ENCODE measurements around the gene TAS2R14.

TAS2R14 gene

DNA sequence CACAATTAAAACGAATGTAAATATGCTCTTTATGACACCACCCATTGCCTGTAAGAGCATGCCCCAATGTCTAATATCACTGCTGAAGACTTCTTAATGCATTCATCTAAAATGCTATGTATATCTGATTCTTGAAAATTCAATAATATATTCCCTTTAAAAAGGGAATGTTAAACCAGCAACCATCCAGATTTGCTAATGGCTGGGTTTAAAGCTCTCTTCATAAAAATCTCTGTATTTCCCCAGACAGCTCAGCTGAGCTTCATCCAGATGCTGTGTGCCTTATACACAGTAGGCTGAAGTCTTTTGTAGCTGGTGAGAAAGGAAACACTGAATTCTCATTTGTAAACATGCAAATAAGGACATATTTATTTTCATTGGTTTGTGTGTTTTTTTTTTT is at the start of gene TAS2R14:
TAS2R14 (minus strand) TSS at position 101 of the 400 bp plus-strand sequence; CDS start at position 45, 56 bp downstream.
- H3F3A ChIP-seq (ENCODE audit: insufficient read depth) = no peaks in the 10 kb centered on the region
- no peak within 1 kb of the TSS for H3K27ac ChIP-seq (ENCODE audit: low read depth, low read length)
- H3K9me2 ChIP-seq (replicated peaks; ENCODE audit: insufficient read depth, low read length) = no peaks in the 10 kb centered on the region
- no peak within 1 kb of the TSS for H3K4me3 ChIP-seq (ENCODE audit: insufficient read depth, low read length, poor library complexity, severe bottlenecking)
- no peak within 1 kb of the TSS for H3K9ac ChIP-seq (ENCODE audit: low read length)
- H3K27me3 ChIP-seq (ENCODE audit: low read length) = no peaks in the 10 kb centered on the region
- H3K79me2 ChIP-seq (ENCODE audit: insufficient read depth, low read length) = no peaks in the 10 kb centered on the region
- no peaks in the 10 kb centered on the region for H3K9me3 ChIP-seq (ENCODE audit: insufficient read depth, low read length)
- no peak within 1 kb of the TSS for H3K4me2 ChIP-seq (ENCODE audit: low read depth, low read length, poor library complexity, severe bottlenecking)
- TF ChIP-seq CTCF (IDR thresholded peaks at IDR 0.05; ENCODE audit: insufficient read depth, low read length, poor library complexity, severe bottlenecking) (no peak), EZH2phosphoT487 (conservative IDR thresholded peaks at IDR 0.05; ENCODE audit: low read length) (no peak)
- H3K36me3 ChIP-seq (ENCODE audit: low read length) = no peaks in the 10 kb centered on the region
- H2AFZ ChIP-seq (ENCODE audit: low read depth, low read length, severe bottlenecking) = no peak within 1 kb of the TSS
- no peaks in the 10 kb centered on the region for H4K20me1 ChIP-seq (ENCODE audit: low read depth, low read length)

DNA sequence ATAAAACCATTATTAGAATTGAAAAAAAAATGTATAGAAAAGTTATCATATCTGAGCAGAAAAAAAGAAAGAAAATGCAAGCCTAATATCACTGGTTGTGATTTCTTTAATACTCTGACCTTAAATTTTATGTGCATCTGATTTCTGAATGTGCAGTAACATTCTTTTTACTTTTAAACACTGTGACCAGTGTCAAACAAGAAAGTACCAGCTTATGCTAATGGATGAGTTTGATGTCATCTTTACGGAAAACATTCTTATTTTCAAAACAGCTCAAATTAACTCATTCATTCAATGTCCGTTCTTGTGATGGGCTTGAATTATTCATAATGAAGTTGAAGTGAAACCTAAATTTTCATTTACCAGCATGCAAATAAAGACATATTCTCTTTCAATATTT is 47.7 kb upstream of the TAS2R14 start, which contains the start of gene TAS2R50:
TAS2R50 (minus strand) TSS at position 101 of the 400 bp plus-strand sequence; CDS start at position 49, 52 bp downstream.
- Histone ChIP-seq H3K4me3 (ENCODE audit: insufficient read depth, low read length, poor library complexity, severe bottlenecking) (no peak within 1 kb of the TSS), H3K27me3 (ENCODE audit: low read length) (no peaks in the 10 kb centered on the region), H3K36me3 (ENCODE audit: low read length) (no peaks in the 10 kb centered on the region), H3F3A (ENCODE audit: insufficient read depth) (no peaks in the 10 kb centered on the region), H3K9me2 (replicated peaks; ENCODE audit: insufficient read depth, low read length) (no peaks in the 10 kb centered on the region), H4K20me1 (ENCODE audit: low read depth, low read length) (no peaks in the 10 kb centered on the region), H3K4me2 (ENCODE audit: low read depth, low read length, poor library complexity, severe bottlenecking) (no peak within 1 kb of the TSS), H3K9ac (ENCODE audit: low read length) (no peak within 1 kb of the TSS), H3K9me3 (ENCODE audit: insufficient read depth, low read length) (no peaks in the 10 kb centered on the region), H3K79me2 (ENCODE audit: insufficient read depth, low read length) (no peaks in the 10 kb centered on the region), H3K27ac (ENCODE audit: low read depth, low read length) (no peak within 1 kb of the TSS), H2AFZ (ENCODE audit: low read depth, low read length, severe bottlenecking) (no peak within 1 kb of the TSS)
- TF ChIP-seq CTCF (IDR thresholded peaks at IDR 0.05; ENCODE audit: insufficient read depth, low read length, poor library complexity, severe bottlenecking) (no peak), EZH2phosphoT487 (conservative IDR thresholded peaks at IDR 0.05; ENCODE audit: low read length) (no peak)

DNA sequence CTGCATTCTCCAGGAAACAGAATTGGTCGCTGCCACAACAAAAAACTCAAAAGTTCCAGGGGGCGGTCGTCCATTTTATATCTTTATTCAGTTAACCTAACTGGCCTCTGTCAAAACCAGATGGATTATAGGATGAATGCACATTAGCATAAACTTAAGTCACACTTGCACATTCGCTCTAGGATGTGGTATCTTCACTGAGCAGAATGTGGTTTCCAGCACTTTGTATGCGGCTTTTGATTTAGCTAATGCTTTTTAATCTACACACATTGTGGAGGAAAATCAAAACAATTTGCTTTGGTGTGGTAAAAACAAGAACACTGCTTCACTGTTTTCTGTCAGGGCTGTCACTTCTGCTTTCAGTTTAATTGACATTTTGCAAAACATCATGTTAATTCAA is 43.2 kb upstream of the TAS2R14 start:
- Histone ChIP-seq H3K9me2 (replicated peaks; ENCODE audit: insufficient read depth, low read length) (no peaks in the 10 kb centered on the region), H3K27ac (ENCODE audit: low read depth, low read length) (no peak overlapping the region), H3K79me2 (ENCODE audit: insufficient read depth, low read length) (no peaks in the 10 kb centered on the region), H3K27me3 (ENCODE audit: low read length) (no peaks in the 10 kb centered on the region), H3K9me3 (ENCODE audit: insufficient read depth, low read length) (no peaks in the 10 kb centered on the region), H3K9ac (ENCODE audit: low read length) (no peak overlapping the region), H3K4me3 (ENCODE audit: insufficient read depth, low read length, poor library complexity, severe bottlenecking) (no peak overlapping the region), H3F3A (ENCODE audit: insufficient read depth) (no peaks in the 10 kb centered on the region), H2AFZ (ENCODE audit: low read depth, low read length, severe bottlenecking) (no peak overlapping the region), H3K36me3 (ENCODE audit: low read length) (no peaks in the 10 kb centered on the region), H3K4me2 (ENCODE audit: low read depth, low read length, poor library complexity, severe bottlenecking) (no peak overlapping the region), H4K20me1 (ENCODE audit: low read depth, low read length) (no peaks in the 10 kb centered on the region)
- TF ChIP-seq CTCF (IDR thresholded peaks at IDR 0.05; ENCODE audit: insufficient read depth, low read length, poor library complexity, severe bottlenecking) = no peak

Data from SU-DHL-6 (cell line).